ENCODE results near the gene ERICH2.

Gene ERICH2

DNA sequence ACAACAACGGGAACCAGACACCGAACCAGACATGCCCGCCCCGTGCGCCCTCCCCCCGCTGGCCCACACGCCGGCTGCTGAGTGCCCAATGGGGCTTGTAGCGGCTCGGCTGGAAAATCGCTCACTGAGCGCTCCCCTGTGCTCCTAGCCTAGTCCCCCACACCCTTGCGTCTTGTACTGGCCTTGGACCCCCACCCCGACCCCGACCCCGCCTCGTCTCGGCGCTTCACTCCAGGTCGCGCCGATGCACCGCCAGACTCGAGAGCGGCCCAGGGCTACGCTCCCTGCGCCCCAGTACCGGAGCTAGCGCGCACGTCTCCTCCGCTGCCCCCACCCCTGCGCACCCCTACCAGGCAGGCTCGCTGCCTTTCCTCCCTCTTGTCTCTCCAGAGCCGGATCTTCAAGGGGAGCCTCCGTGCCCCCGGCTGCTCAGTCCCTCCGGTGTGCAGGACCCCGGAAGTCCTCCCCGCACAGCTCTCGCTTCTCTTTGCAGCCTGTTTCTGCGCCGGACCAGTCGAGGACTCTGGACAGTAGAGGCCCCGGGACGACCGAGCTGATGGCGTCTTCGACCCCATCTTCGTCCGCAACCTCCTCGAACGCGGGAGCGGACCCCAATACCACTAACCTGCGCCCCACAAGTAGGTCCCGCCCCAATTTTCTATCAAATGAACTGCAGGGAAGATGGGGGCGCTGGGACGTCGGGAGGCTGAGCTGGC lies 48.0 kb downstream of the ERICH2 start:
- no peak for DNase-seq

DNA sequence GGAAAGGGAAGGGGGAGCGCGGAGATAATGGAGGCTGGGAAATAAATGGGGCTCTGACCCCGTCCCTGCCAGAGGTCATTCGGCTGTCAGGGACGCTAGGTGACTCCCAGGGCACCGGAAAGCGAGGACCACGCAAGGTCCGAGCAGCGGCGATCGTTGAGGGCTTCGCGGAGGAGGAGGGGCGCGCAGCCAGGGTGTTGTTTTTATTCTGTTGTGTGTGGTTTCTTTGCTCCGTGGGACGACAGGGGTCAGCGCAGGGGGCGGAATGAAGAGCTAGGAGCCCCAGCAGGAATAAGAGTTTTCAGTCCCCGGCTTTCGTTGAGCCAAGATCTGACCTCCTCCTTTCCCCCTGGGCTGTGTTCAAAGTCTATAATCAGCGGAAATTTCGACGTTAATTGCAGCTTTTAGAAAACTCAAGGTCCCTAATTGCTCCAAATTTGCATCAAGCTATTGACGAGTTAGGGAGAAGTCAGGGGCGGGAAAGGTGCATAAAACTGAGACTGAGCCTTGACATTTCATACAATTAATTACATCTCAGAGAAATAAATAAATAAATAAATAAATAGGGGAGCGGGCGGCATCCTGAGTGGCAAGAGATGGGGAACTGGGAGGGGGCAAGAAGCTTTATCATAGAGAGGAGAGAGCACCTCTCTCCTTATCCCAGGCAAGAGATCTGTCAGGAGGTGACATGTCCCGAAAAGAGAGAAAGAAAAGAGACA lies 48.7 kb downstream of the ERICH2 start:
- no peak for DNase-seq

DNA sequence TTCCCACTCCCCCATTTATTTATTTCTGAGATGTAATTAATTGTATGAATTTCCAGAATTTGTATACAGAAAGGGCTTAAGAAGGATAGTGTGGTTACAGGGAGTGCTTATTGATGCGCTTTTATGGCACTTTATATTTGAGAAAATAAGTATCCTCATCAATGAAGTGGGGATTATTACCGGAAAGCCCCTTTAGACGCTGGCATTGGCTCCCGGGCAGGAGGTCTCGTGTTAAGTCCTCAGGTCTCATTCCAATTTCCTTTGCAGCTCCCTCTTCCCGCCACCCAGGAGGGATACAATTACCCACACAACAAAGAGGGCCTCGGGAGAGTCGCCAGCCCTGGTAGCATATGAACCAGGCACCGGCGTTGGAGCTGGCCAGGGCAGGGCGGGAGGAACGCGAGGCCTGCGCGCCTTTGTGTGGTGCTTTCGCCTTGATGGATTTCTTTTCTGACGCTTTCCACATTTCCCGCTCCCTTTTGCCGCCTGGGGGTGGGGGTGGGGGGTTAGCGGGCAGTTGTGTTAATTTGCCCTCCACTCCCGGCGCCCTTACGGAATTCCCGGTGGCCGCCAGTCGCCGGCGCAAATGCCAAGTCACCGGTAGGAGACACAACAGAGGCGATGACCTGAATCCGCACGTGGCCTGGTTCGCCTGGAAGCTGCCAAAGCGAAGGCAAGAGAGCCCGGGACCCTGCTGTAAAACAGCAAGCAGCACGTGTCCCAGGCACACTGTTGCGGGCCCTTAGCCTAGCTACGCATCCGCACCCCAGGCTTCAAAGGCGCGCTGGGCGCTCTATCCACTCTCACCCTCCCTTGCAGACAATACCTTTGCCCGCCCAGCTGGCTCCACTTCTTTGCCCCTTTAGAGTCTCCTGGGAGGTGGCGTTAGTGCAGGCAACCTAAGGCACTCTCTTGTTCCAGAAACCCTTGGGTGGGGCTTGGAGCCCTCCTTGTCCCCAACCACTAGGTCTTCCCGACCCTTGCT lies 49.8 kb downstream of the ERICH2 start:
- DNase-seq = no peak

DNA sequence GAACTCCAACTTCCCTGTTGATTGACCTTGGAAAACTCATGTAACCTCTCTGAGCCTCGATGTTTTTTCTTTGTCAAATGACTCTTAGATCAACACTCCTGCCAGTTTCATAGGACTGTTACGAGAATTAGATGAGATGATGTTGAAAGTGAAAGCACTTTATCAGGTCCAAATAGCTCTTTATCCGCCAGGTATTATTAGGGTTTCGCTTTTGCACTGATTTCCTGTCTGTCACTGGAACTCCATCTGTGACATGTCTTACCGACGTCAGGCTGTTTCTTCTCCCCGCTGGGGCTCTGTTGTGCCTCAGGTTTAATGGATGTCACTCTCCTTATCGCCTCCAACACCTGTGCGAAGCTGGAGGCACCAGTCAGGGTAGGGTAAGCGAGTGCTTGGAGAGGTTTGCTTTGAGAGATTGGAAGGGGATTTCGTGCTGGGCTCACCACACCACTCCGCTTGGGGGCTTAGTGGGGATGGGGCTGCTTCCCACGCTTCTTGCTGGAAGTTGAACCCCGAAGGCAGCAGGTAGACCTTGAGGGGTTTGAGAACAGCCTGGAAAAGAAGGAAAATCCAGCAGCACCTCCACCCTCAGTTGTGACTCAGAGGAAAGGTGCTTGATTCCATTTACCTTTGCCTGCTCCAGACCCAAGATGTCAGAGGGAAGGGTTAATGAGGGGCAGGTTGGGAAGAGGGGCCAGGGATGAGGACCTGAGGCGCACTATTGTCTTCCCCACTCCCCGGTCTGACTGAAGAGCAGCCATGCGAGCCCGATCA lies 50.8 kb downstream of the ERICH2 start:
- no peak for DNase-seq

DNA sequence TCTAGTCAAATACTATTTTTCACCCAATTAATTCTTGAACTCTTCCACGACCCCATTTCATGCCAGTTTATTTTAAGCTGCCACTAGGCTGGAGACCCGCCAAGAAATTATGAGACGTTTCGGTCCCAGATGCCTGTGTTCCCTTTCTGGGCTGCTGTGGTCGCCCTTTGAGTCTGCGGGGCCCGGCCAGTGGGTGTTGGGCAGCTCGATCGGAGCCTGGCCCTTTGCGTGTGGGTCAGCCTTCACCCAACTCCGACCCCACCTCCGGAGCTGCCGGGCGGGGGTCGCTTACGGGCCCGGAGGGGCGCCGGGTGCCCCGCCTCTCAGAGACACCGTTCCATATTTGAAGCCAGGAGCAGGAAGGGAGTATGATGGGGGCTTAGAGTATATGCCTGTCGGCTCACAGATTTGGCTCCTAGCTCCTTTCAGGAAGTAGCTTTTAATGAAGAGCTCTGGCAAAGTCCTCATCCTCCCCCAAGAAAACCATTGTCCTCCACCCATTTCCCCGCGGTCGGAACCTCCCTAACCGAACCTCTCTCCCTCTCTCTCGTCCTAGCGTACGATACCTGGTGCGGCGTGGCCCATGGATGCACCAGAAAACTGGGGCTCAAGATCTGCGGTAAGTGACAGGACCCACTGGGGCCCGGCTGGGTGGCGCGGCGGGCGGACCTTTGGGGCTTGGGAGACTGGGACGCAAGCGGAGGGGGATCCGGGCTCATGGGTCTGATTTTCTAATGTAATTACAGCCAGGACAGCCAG lies 51.5 kb downstream of the ERICH2 start:
- no peak for DNase-seq

DNA sequence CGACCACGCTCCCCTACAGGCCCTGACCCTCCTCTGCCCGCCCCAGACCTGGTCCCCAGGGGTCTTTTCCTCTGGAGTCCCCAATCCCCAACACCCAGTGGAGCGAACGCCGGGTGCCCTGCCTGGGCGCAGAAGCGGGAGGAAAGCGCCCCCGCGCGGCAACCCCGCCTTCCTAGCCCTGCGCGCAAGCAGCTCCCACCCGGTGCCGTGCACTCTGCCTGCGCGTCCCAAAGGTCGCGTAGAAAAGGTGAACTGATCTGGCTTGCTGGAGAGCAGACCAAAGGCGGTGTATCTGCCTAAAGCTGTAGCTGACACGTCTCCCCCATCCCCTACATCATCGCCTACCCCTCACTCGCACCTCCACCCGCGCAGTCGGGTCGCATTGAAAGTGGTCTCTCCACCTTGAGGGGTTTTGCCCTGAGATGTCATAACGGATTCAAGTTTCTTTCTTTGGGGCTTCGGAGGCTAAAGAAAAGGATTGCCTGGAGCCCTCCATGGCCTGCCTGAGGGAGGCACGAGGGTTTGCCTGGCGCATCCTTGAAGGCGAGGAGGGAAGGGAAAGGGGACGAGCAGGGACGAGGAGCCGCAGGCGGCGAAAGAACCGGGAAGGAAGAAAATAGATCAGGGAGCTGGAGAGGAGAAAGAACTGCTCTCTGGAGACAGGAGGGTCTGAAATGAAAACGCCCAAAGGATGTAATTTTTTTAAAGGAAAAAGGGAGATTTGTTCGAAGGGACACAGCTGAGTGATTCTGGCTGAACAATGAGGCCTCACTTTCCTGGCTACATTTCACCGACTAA lies 52.3 kb downstream of the ERICH2 start:
- DNase-seq = no peak

DNA sequence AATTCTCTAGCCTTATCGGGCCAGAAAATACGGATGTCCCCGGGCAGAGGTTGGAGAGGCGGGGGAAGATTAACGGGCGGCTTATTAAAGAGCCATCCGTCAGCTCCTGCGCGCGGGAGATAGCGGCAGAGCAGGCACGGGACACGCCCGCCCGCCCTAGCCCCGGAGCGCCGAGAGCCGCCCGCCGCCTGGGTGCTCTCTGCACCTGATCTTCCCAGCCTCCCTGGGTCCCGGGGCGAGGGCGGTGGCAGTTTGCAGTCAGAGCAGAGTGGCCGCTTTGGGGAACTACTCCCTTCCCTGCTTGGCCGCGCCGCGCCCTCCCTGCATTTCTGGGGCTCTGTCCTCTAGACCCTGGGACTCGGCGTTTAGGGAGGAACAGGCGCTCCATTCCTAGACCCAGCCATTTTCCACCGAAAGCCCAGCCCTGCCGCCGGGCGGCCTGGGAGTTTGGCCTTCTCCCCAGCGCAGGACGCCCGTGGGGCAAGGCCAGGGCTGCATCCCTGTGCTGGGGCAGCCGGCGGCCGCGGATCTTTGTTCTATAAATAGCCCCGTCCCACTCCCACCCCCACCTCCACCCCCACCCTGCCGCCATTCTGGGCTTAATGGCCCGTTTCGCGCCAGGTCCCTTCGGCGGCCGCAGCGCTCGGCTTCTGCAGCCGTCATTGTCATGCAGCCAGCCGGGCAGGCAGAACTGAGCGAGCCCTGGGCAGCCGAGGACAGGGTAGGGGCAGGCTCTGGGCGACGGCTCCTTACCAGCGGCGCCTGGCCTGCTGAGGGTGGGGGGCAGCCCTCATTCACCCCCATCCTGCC lies 53.1 kb downstream of the ERICH2 start:
- no peak for DNase-seq

DNA sequence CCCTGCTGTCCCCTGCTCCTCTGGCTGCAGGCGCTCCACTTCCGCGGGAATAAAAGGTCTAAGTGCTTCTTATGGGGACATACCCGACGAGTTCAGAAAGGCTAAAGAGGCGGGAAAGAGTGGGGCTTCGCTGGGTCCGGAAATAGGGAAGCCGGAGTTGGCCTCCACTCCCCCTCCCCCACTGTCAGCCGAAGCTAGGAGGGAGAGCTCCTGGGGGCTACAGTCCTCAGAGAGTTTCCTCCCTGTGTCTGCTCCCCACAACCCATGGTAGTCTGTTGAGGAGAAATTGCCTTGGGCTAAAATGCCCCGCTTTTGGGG lies 53.7 kb downstream of the ERICH2 start:
- no peak for DNase-seq

DNA sequence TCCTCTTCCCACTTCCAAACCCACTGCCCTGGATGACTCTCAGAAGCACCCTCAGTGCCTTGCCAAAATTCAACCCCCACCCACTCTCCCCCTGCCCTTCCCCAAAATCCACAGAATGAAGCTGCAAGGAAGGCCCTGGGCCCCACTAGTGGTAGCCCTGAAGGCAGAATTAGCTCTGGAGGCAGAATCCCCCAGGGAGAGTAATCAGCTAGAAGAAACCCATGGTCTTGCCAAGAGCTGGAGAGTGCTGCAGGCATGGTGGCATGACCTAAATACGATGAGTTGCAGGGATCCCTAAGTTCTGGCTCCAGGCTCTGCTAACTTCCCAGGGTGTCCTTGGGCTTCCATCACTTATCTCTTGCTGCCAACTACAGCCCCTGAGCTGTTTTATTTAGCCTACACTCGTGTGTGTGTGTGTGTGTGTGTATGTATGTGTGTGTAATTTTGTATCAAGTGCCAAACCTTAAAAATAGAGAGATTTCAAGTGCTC lies 54.4 kb downstream of the ERICH2 start:
- DNase-seq = no peak

DNA sequence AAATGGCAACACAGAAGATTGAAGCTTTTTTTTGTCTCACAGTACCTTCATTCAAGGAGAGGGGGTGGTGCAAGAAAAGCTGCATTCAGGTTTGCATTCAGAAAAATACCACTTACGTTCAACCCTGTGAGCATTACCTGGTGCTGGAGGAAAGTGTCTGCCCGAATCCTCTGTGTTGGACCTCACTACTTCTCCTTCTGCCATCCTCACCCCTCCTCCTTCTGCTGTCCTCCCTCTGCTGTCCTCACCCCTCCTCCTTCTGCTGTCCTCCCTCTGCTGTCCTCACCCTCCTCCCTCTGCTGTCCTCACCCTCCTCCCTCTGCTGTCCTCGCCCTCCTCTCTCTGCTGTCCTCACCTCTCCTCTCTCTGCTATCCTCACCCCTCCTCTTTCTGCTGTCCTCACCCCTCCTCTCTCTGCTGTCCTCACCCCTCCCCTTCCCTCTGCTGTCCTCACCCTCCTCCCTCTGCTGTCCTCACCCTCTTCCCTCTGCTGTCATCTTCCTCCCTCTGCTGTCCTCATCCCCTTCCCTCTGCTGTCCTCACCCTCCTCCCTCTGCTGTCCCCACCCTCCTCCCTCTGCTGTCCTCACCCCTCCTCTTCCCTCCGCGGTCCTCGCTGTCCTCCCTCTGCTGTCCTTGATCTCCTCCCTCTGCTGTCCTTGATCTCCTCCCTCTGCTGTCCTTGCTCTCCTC lies 57.8 kb downstream of the ERICH2 start:
- no peak for DNase-seq

DNA sequence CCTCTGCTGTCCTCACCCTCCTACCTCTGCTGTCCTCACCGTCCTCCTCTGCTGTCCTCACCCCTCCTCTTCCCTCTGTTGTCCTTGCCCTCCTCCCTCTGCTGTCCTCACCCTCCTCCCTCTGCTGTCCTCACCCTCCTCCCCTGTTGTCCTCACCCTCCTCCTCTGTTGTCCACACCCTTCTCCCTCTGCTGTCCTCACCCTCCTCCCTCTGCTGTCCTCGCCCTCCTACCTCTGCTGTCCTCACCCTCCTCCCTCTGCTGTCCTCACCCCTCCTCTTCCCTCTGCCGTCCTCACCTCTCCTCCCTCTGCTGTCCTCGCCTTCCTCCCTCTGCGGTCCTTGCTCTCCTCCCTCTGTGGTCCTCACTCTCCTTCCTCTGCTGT lies 58.3 kb downstream of the ERICH2 start:
- no peak for DNase-seq

DNA sequence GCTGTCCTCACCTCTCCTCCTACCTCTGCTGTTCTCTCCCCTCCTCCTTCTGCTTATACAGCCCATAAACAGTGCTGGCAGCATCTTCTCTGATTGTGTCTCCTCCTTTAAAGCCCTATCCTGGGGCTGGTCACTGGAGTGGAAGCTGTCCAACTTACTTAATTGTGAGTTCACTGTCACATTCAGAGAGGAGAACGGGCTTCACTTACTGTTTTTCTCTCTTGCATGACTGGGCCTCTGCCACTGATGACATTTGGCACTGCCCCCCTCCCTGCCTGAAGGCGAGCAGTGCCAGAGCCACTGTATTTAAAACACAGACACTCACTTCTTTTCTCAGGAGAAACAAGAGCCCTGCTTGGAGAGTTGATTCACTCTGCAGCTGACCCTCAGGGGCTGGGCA lies 58.9 kb downstream of the ERICH2 start:
- no peak for DNase-seq

DNA sequence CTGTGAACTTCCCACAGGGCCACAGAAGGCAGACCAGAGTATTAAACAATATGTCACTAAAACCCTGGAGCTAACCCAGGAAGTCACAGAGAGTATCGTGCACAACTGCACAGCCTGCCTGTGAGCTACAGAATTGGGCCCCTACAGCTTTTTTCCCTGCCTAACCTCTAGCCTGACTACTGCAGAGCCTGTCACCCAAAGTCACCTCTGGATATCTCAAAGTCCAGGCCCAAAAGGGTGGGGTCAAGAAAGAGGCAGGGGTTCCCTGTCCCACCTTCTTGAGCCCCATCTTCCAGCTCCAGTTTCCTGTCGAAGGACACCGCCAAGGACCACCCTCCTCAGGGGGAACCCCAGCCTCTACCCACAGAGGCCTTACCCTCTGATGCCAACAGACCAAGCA lies 60.0 kb downstream of the ERICH2 start:
- DNase-seq = no peak

DNA sequence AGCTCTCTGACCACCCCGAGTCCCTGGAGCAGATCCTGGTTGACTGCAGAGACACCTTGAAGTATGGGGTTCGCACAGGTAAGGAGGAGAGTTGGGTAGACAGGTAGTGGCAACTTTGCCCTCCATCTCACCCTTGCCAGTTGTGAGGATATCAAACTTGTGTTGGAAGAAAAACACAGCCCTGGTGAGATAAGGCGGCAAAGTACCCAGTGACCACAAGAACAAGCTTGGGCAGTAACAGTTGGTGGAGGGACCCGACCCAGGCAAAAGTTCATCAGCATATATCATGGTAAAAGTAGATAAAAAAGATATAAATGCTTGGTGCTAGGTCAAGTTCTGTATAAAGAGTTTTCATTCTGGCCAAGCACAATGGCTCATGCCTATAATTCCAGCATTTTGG lies 60.9 kb downstream of the ERICH2 start:
- no peak for DNase-seq

DNA sequence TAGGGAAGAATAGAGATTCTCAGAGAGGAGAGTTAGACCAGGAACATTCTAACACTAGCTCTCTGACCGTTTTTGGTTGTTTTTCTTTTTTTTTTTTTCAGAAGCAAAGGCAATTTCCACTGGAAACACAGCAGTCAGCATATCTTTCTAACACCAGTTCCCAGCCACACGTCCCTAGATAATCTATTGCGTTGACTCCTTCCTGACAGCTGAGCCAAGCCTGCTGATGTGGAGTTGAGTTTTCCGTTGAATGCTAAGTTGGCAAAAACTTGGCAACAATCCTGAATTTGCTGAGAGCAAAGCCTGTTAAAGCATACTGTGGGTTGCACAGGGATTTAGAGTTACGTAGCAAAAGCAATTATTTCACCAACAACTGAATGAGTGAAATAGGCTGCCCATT lies 65.8 kb downstream of the ERICH2 start:
- DNase-seq = no peak

DNA sequence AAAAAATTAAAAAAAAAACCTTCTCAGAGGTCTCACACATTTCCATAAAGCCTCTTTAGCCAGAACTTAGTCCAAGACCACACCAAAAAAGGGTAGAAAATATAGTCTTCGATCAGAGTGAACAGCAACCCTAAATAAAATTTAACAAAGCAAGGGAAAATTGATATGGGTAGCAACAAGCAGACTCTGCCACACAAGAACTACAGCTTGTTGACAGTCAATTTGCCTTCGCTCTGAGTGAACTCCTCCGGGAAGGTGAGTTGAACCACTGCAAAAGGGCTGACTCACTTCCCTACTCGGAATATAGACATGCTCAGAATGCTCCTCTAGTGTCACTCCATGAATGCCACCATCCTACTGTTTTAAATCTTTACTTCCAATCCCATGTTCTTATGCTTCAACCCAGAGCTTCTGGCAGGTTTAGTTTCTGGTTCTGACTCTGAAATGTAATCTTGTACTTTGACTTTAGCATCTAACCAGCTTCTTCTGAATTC lies 70.6 kb downstream of the ERICH2 start:
- no peak for DNase-seq

DNA sequence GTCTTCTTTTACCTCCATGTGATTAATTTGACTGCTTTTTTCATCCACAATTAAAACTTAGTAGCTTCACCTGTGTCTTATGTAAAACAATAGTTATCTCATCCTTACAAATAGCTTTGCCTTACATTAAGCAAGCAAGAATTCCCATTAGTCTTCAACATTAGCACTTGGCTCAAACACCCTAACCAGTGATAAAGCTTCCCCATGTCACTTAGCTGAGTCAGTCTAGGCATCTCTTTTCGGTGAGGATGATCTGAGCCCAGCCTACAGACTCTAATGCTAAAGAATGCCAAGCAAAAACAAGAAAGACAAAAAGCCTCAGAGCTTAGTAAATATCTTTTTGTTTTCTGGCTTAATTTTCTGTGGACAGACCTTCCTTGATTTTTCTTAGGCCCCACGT lies 72.6 kb downstream of the ERICH2 start:
- no peak for DNase-seq

DNA sequence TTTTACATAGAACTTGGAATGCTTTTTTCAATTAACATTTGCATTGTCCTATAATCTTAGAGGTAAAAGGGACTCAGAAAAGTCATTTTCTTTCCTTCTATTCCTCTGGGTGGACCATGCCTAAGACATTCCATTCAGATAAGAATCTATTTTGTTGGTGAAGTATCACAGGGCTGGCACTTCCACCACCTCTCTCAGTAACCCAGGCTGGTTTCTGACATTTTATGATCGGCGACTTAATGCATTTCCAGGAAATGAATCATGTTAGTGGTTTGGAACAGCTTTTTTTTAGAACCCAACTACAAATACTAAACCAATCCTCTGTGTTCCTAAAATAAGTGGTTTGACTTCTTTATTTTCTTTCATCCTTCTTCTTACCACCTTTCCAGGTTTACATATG lies 73.5 kb downstream of the ERICH2 start:
- DNase-seq = no peak

DNA sequence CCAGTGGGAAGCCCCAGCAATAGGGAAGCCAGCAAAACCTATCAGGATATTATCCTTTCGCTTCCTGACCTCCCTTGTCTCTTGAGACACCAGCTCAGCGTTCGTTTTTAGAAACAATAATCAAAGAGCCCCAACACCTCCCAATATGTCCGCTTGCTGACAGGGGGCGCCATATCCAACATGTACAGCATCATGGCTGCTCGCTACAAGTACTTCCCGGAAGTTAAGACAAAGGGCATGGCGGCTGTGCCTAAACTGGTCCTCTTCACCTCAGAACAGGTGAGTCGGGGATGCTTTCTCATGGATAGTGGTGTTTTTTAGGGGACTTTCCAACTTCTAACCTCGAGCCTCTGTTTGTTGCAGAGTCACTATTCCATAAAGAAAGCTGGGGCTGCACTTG lies 75.2 kb downstream of the ERICH2 start:
- DNase-seq = no peak

All from activated gamma-delta T cell treated with Interleukin-2 at 50 U/mL for 16 hours (primary cell).